ENCODE measurements around the gene CMTM7. TPM values are rescaled to one million over a fixed set of nuclear protein-coding genes. Genes with fewer than 3 reads are reported as not detected.

The CMTM7 gene
- total and polyA plus RNA-seq, 2 of the 8 experiments (the other 6 are each of a cell fraction or from before 2014, with no cell fraction given): 33.3 to 65.8 TPM

DNA sequence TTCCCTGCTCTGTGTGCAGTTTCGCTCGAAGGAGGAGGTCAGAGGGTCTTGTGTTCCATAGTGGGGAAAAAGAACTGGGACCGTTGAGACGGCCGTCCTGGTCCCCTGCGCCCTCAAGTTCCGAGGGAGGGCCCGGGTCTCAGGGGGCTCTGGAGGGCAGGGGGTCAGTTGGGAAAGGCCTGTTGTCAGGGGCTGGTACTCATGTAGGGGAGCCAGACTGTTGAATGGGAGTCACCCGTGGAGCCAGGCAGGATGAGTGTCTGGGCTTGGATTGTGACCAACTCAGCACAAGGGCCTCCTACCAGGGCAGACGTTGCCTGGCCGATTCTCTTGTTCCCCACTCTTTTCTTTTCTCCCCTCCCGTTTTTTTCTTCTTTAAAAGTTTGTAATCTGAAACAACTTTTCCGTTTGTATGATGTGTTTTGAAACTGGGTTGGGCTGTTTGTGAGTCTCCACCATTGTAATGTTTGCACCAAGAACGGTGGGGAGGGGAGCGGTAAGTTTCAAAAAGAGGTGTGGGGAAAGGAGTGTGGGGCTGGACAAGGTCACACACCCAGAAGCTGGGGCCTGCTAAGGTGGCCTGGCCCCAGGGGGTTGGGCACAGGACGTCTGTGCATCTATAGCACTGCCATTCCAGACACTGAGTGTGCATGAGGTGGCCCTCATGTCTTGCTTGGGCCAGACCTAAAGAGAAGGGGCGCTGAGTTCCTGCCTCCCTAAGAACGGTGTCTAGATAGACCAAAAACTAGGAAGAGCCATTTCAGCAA lies 1.1 kb downstream of the CMTM7 start (continued):
- TF ChIP-seq CHD7 (IDR thresholded peaks at IDR 0.05; ENCODE audit: insufficient replicate concordance, low read length): no peak
- peak; percentile 81 for TF ChIP-seq ASH2L (IDR thresholded peaks at IDR 0.05; ENCODE audit: low read length)
- TF ChIP-seq YY1 (IDR thresholded peaks at IDR 0.05; ENCODE audit: low read depth, low read length): no peak
- no peak for TF ChIP-seq RFX5 (IDR thresholded peaks at IDR 0.05; ENCODE audit: borderline replicate concordance, low read depth, low read length)
- TF ChIP-seq EZH2 (IDR thresholded peaks at IDR 0.05; ENCODE audit: low read depth, low read length, severe bottlenecking): peak; percentile 21
- no peak for TF ChIP-seq SIRT6 (IDR thresholded peaks at IDR 0.05; ENCODE audit: low read length)
- no peak for TF ChIP-seq BACH1 (IDR thresholded peaks at IDR 0.05; ENCODE audit: low read length)
- TF ChIP-seq SIN3A (conservative IDR thresholded peaks at IDR 0.05 in 1 of 2, IDR thresholded peaks at IDR 0.05 in 1 of 2; ENCODE audit: low read depth in 1 of 2, low read length in 2 of 2): no peak
- TF ChIP-seq SP1 (IDR thresholded peaks at IDR 0.05; ENCODE audit: low read depth, low read length): no peak
